VCaP (cell line): ENCODE data around the gene PPM1H.
A peak's percentile ranks its signal among the peaks of the same experiment; 100 is the strongest.

Experiments
- H3K27ac ChIP-seq: fragments of 450-650 bp; 2 replicates; pipeline ENCODE4 v1.5.1; 2017
- CTCF ChIP-seq: fragments of 450-650 bp; conservative IDR thresholded peaks from 2 replicates; pipeline ENCODE4 v1.5.1; 2017; ENCODE audit warnings: mild to moderate bottlenecking, moderate library complexity

The PPM1H gene

GRCh38 chr12:62618319-62618718, 316.6 kb downstream of the PPM1H start:
- H3K27ac ChIP-seq = no peak overlapping the region
- TF ChIP-seq CTCF = no peak

GRCh38 chr12:62613081-62613480, 321.9 kb downstream of the PPM1H start:
- no peak overlapping the region for H3K27ac ChIP-seq
- no peak for TF ChIP-seq CTCF

- H3K27ac ChIP-seq = no peak overlapping the region
- no peak for TF ChIP-seq CTCF
Measured at GRCh38 chr12:62606654-62607053, 328.3 kb downstream of the PPM1H start.

GRCh38 chr12:62605981-62606380, 329.0 kb downstream of the PPM1H start:
- H3K27ac ChIP-seq = no peak overlapping the region
- TF ChIP-seq CTCF = no peak

- no peak overlapping the region for H3K27ac ChIP-seq
- TF ChIP-seq CTCF = no peak
Measured at GRCh38 chr12:62604871-62605270, 330.1 kb downstream of the PPM1H start.

GRCh38 chr12:62604373-62604772, 330.6 kb downstream of the PPM1H start:
- no peak for TF ChIP-seq CTCF
- H3K27ac ChIP-seq = no peak overlapping the region; the same call in 1 of the 2 replicates

GRCh38 chr12:62603811-62604098, 331.2 kb downstream of the PPM1H start:
- no peak for TF ChIP-seq CTCF

More at GRCh38 chr12:62603811-62604098, 331.2 kb downstream of the PPM1H start:
- peak overlapping the region; percentile 100 for H3K27ac ChIP-seq
